B cell (primary cell): ENCODE measurements around the gene RABEPK.

Source experiments
- CTCF ChIP-seq: fragments of 200-600 bp; IDR thresholded peaks from one replicate; pipeline ENCODE4 v1.8.0; 2022; ENCODE audit warnings: antibody characterized with exemption, mild to moderate bottlenecking
- EZH2 ChIP-seq: IDR thresholded peaks from 2 replicates; pipeline ENCODE4 v1.6.1; 2012; ENCODE audit warnings: borderline replicate concordance, low read depth, mild to moderate bottlenecking, moderate library complexity, low read length; ENCODE audit not compliant: insufficient read depth, poor library complexity, severe bottlenecking

GRCh38 chr9:125161284-125161918 lies 38.9 kb upstream of the RABEPK start:
- TF ChIP-seq CTCF = no peak
- no peak for TF ChIP-seq EZH2
